ENCODE data around the gene ARMC2. TPM values are rescaled to one million over a fixed set of nuclear protein-coding genes. Genes with fewer than 3 reads are reported as not detected.
A peak's percentile ranks its signal among the peaks of the same experiment; 100 is the strongest.

The ARMC2 gene
- 1.4 TPM for polyA plus RNA-seq (2012; ENCODE audit: insufficient read length, low read depth)

- TF ChIP-seq FOXP2 (optimal IDR thresholded peaks at IDR 0.05; ENCODE audit: borderline replicate concordance, extremely low read depth, extremely low read length, insufficient read depth) (peak; percentile 53), POLR2AphosphoS5 (IDR thresholded peaks at IDR 0.05; ENCODE audit: low read depth, low read length) (peak; percentile 94), SIN3A (IDR thresholded peaks at IDR 0.05; ENCODE audit: borderline replicate concordance, insufficient read depth, low read length) (peak; percentile 90; the same call in 1 of the 2 replicates), TAF1 (IDR thresholded peaks at IDR 0.05; ENCODE audit: borderline replicate concordance, insufficient read depth, low read length) (0 out of 2 replicates have a peak, but pooled peaks have one; percentile 38), REST (IDR thresholded peaks at IDR 0.05; ENCODE audit: insufficient read depth in 1 of 2, low read depth in 2 of 2, low read length in 2 of 2) (no peak)
These were observed at the start of gene ARMC2 for GRCh38 chr6:108848116-108848868. TSS of gene ARMC2 (plus strand) at chr6:108848422. CDS start at chr6:108854268, 5,846 bp downstream.

- TF ChIP-seq REST (IDR thresholded peaks at IDR 0.05; ENCODE audit: insufficient read depth in 1 of 2, low read depth in 2 of 2, low read length in 2 of 2) (no peak), FOXP2 (optimal IDR thresholded peaks at IDR 0.05; ENCODE audit: borderline replicate concordance, extremely low read depth, extremely low read length, insufficient read depth) (no peak), POLR2AphosphoS5 (IDR thresholded peaks at IDR 0.05; ENCODE audit: low read depth, low read length) (no peak), SIN3A (IDR thresholded peaks at IDR 0.05; ENCODE audit: borderline replicate concordance, insufficient read depth, low read length) (no peak), TAF1 (IDR thresholded peaks at IDR 0.05; ENCODE audit: borderline replicate concordance, insufficient read depth, low read length) (no peak)
These were observed 49.4 kb upstream of the ARMC2 start for GRCh38 chr6:108798670-108799353.

GRCh38 chr6:108799354-108799717 lies 48.9 kb upstream of the ARMC2 start:
- TF ChIP-seq SIN3A (IDR thresholded peaks at IDR 0.05; ENCODE audit: borderline replicate concordance, insufficient read depth, low read length) (no peak), REST (IDR thresholded peaks at IDR 0.05; ENCODE audit: insufficient read depth in 1 of 2, low read depth in 2 of 2, low read length in 2 of 2) (no peak), FOXP2 (optimal IDR thresholded peaks at IDR 0.05; ENCODE audit: borderline replicate concordance, extremely low read depth, extremely low read length, insufficient read depth) (no peak), POLR2AphosphoS5 (IDR thresholded peaks at IDR 0.05; ENCODE audit: low read depth, low read length) (no peak), TAF1 (IDR thresholded peaks at IDR 0.05; ENCODE audit: borderline replicate concordance, insufficient read depth, low read length) (no peak)

GRCh38 chr6:108799791-108800190 lies 48.4 kb upstream of the ARMC2 start:
- no peak for TF ChIP-seq FOXP2 (optimal IDR thresholded peaks at IDR 0.05; ENCODE audit: borderline replicate concordance, extremely low read depth, extremely low read length, insufficient read depth)
- TF ChIP-seq REST (IDR thresholded peaks at IDR 0.05; ENCODE audit: insufficient read depth in 1 of 2, low read depth in 2 of 2, low read length in 2 of 2), result no peak
- TF ChIP-seq TAF1 (IDR thresholded peaks at IDR 0.05; ENCODE audit: borderline replicate concordance, insufficient read depth, low read length), result no peak
- TF ChIP-seq SIN3A (IDR thresholded peaks at IDR 0.05; ENCODE audit: borderline replicate concordance, insufficient read depth, low read length), result no peak
- no peak for TF ChIP-seq POLR2AphosphoS5 (IDR thresholded peaks at IDR 0.05; ENCODE audit: low read depth, low read length)
